HG02885 (cell line): ENCODE data around the gene CDH7.

Source experiments
- ATAC-seq: cut with Tn5 transposase; IDR thresholded peaks from one replicate; pipeline ENCODE4 v1.9.1; 2021; ENCODE audit warnings: mild to moderate bottlenecking; ENCODE audit not compliant: unreplicated experiment, poor library complexity

The CDH7 gene

GRCh38 chr18:65762556-65762955 lies 11.7 kb downstream of the CDH7 start:
- ATAC-seq, result no peak

- no peak for ATAC-seq
Measured at GRCh38 chr18:65767406-65767805, 16.6 kb downstream of the CDH7 start.

- ATAC-seq, result no peak
Measured at GRCh38 chr18:65768120-65768778, 17.4 kb downstream of the CDH7 start.

GRCh38 chr18:65769652-65770051 lies 18.8 kb downstream of the CDH7 start:
- no peak for ATAC-seq

- no peak for ATAC-seq
Measured at GRCh38 chr18:65786474-65786873, 35.7 kb downstream of the CDH7 start.

GRCh38 chr18:65788373-65788772 lies 37.6 kb downstream of the CDH7 start:
- no peak for ATAC-seq

- no peak for ATAC-seq
Measured at GRCh38 chr18:65790604-65791003, 39.8 kb downstream of the CDH7 start.

- ATAC-seq, result no peak
Measured at GRCh38 chr18:65791719-65792118, 40.9 kb downstream of the CDH7 start.

GRCh38 chr18:65792456-65793074 lies 41.8 kb downstream of the CDH7 start:
- ATAC-seq, result no peak

GRCh38 chr18:65808759-65809158 lies 57.9 kb downstream of the CDH7 start:
- no peak for ATAC-seq

- no peak for ATAC-seq
Measured at GRCh38 chr18:65811307-65811706, 60.5 kb downstream of the CDH7 start.

GRCh38 chr18:65815506-65815905 lies 64.7 kb downstream of the CDH7 start:
- ATAC-seq, result no peak

- no peak for ATAC-seq
Measured at GRCh38 chr18:65817178-65817577, 66.4 kb downstream of the CDH7 start.

- no peak for ATAC-seq
Measured at GRCh38 chr18:65821911-65822310, 71.1 kb downstream of the CDH7 start.

- no peak for ATAC-seq
Measured at GRCh38 chr18:65822826-65823225, 72.0 kb downstream of the CDH7 start.

- ATAC-seq, result no peak
Measured at GRCh38 chr18:65827444-65827843, 76.6 kb downstream of the CDH7 start.

GRCh38 chr18:65835881-65836280 lies 85.1 kb downstream of the CDH7 start:
- ATAC-seq, result no peak

GRCh38 chr18:65846107-65846506 lies 95.3 kb downstream of the CDH7 start:
- no peak for ATAC-seq

GRCh38 chr18:65852273-65852672 lies 101.5 kb downstream of the CDH7 start:
- no peak for ATAC-seq

- ATAC-seq, result no peak
Measured at GRCh38 chr18:65859075-65859474, 108.3 kb downstream of the CDH7 start.

GRCh38 chr18:65869527-65869926 lies 118.7 kb downstream of the CDH7 start:
- no peak for ATAC-seq

- ATAC-seq, result no peak
Measured at GRCh38 chr18:65876310-65876709, 125.5 kb downstream of the CDH7 start.
